ENCODE results near the gene SLC39A7.
"Not testable (repeated sequence)": the region's sequence is repeated elsewhere in the genome, so short reads cannot be mapped to it uniquely, and the experiment has no call there.

SLC39A7 gene

GRCh38 chr6:33206027-33206863 lies 5.6 kb downstream of the SLC39A7 start:
- peak; percentile 28 for DNase-seq

- peak; percentile 48 for DNase-seq
These were observed 6.3 kb downstream of the SLC39A7 start for GRCh38 chr6:33206864-33207551.

GRCh38 chr6:33207552-33208090 lies 7.0 kb downstream of the SLC39A7 start:
- peak; percentile 82 for DNase-seq

GRCh38 chr6:33208091-33208967 lies 7.7 kb downstream of the SLC39A7 start, which contains the start of gene RING1:
TSS of gene RING1 (plus strand) at chr6:33208500. CDS start at chr6:33208823, 323 bp downstream.
- peak; percentile 91 for DNase-seq

GRCh38 chr6:33209856-33210255 lies 9.2 kb downstream of the SLC39A7 start:
- peak; percentile 19 for DNase-seq

- no peak for DNase-seq
These were observed 10.5 kb downstream of the SLC39A7 start for GRCh38 chr6:33211136-33211535.

- DNase-seq, result no peak
These were observed 11.2 kb downstream of the SLC39A7 start for GRCh38 chr6:33211666-33212422.

GRCh38 chr6:33212857-33213165 lies 12.1 kb downstream of the SLC39A7 start:
- no peak for DNase-seq

- DNase-seq, result peak; percentile 64
These were observed 12.7 kb downstream of the SLC39A7 start for GRCh38 chr6:33213166-33213988.

GRCh38 chr6:33213989-33214335 lies 13.3 kb downstream of the SLC39A7 start:
- DNase-seq, result no peak

- DNase-seq, result no peak
These were observed 14.8 kb downstream of the SLC39A7 start for GRCh38 chr6:33215271-33216116.

GRCh38 chr6:33216117-33216649 lies 15.5 kb downstream of the SLC39A7 start:
- no peak for DNase-seq

- DNase-seq, result no peak
These were observed 16.6 kb downstream of the SLC39A7 start for GRCh38 chr6:33217246-33217645.

- DNase-seq, result no peak
These were observed 17.0 kb downstream of the SLC39A7 start for GRCh38 chr6:33217681-33218080.

GRCh38 chr6:33226503-33227120 lies 25.9 kb downstream of the SLC39A7 start:
- DNase-seq, result not testable (repeated sequence)

- DNase-seq, result no peak
These were observed 34.6 kb downstream of the SLC39A7 start for GRCh38 chr6:33235221-33235634.

- DNase-seq, result no peak
These were observed 35.7 kb downstream of the SLC39A7 start for GRCh38 chr6:33236328-33236727.

- DNase-seq, result no peak
These were observed 36.2 kb downstream of the SLC39A7 start for GRCh38 chr6:33236852-33237251.

- no peak for DNase-seq
These were observed 37.1 kb downstream of the SLC39A7 start for GRCh38 chr6:33237741-33238140.

GRCh38 chr6:33241968-33242367 lies 41.3 kb downstream of the SLC39A7 start:
- DNase-seq, result no peak
